Osteoblast (primary cell): Measurements from ENCODE around the gene LARP7. TPM values are rescaled to one million over a fixed set of nuclear protein-coding genes. Genes with fewer than 3 reads are reported as not detected.
A peak's percentile ranks its signal among the peaks of the same experiment; 100 is the strongest.

Experiments
- DNase-seq: peaks from one replicate; pipeline ENCODE4 v3.0.0; 2011; ENCODE audit warnings: low spot score, mixed read lengths; ENCODE audit not compliant: insufficient read length; ENCODE audit errors: missing footprints
- H2AFZ ChIP-seq: 2 replicates; pipeline ENCODE4 v1.6.0; 2011; ENCODE audit warnings: mild to moderate bottlenecking, low read length
- H3K27ac ChIP-seq: 2 replicates; pipeline ENCODE4 v1.5.1; 2011; ENCODE audit warnings: mild to moderate bottlenecking, low read depth, low read length, moderate library complexity
- H3K27me3 ChIP-seq: 2 replicates; pipeline ENCODE4 v1.6.0; 2012; ENCODE audit warnings: mild to moderate bottlenecking, control low read depth, inconsistent platforms, low read length, moderate library complexity; ENCODE audit not compliant: insufficient read depth
- H3K36me3 ChIP-seq: 2 replicates; pipeline ENCODE4 v1.5.1; 2011; ENCODE audit warnings: mild to moderate bottlenecking, low read length, control low read depth, moderate library complexity; ENCODE audit not compliant: insufficient read depth
- H3K4me1 ChIP-seq: 2 replicates; pipeline ENCODE4 v1.5.1; 2011; ENCODE audit warnings: mild to moderate bottlenecking, low read length, control low read depth, moderate library complexity; ENCODE audit not compliant: insufficient read depth
- H3K4me2 ChIP-seq: 2 replicates; pipeline ENCODE4 v1.6.0; 2011; ENCODE audit warnings: mild to moderate bottlenecking, low read length; ENCODE audit not compliant: insufficient read depth
- H3K4me3 ChIP-seq: fragments of 200-600 bp; sonication (generic); 3 replicates; pipeline ENCODE4 v1.5.1; 2012; ENCODE audit warnings: mild to moderate bottlenecking, low read length, inconsistent platforms; ENCODE audit not compliant: insufficient read depth
- H3K79me2 ChIP-seq: 2 replicates; pipeline ENCODE4 v1.6.0; 2012; ENCODE audit warnings: mild to moderate bottlenecking, low read length, control low read depth, inconsistent platforms; ENCODE audit not compliant: insufficient read depth
- H3K9me3 ChIP-seq: 2 replicates; pipeline ENCODE4 v1.5.1; 2011; ENCODE audit warnings: low read depth, low read length, control low read depth
- H4K20me1 ChIP-seq: 2 replicates; pipeline ENCODE4 v1.6.0; 2012; ENCODE audit warnings: mild to moderate bottlenecking, low read length, control low read depth; ENCODE audit not compliant: insufficient read depth
- total RNA-seq: library from RNA; depleted of rRNA; stranded (reverse); fragments of >200 nt; gene quantifications from 2 replicates; pipeline ENCODE4 v1.2.3, GENCODE V29; 2012
- TF ChIP-seq, protein P1 (sequence below): IDR thresholded peaks from 2 replicates; pipeline ENCODE4 v1.5.1; 2011; ENCODE audit warnings: mild to moderate bottlenecking, low read depth, low read length, moderate library complexity; ENCODE audit errors: extremely low read depth

The LARP7 gene
- total RNA-seq, 1 donor: 32.2 TPM

DNA sequence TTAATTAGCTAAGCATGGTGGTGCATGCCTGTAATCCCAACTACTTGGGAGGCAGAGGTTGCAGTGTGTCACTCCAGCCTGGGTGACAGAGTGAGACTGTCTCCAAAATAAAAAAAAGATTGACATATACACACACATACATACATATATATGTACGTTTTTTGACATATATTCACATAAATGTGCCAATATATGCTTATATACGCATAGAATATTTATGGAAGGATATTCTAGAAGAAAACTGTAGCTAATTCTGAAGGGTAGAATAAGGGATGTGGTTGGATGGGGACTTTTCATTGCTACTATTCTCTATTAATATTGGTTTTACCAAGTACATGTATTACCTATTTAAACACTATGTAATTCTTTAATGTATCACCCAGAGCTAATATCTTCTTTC, 20.0 kb upstream of the LARP7 start:
- Histone ChIP-seq H3K79me2 (no peaks in the 10 kb centered on the region), H3K27ac (no peak overlapping the region), H2AFZ (no peak overlapping the region), H3K4me3 (no peak overlapping the region), H3K4me2 (no peak overlapping the region), H3K4me1 (no peaks in the 10 kb centered on the region), H3K9me3 (no peaks in the 10 kb centered on the region), H4K20me1 (no peaks in the 10 kb centered on the region), H3K36me3 (no peaks in the 10 kb centered on the region), H3K27me3 (no peaks in the 10 kb centered on the region)
- TF ChIP-seq, protein P1, sequence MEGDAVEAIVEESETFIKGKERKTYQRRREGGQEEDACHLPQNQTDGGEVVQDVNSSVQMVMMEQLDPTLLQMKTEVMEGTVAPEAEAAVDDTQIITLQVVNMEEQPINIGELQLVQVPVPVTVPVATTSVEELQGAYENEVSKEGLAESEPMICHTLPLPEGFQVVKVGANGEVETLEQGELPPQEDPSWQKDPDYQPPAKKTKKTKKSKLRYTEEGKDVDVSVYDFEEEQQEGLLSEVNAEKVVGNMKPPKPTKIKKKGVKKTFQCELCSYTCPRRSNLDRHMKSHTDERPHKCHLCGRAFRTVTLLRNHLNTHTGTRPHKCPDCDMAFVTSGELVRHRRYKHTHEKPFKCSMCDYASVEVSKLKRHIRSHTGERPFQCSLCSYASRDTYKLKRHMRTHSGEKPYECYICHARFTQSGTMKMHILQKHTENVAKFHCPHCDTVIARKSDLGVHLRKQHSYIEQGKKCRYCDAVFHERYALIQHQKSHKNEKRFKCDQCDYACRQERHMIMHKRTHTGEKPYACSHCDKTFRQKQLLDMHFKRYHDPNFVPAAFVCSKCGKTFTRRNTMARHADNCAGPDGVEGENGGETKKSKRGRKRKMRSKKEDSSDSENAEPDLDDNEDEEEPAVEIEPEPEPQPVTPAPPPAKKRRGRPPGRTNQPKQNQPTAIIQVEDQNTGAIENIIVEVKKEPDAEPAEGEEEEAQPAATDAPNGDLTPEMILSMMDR: no peak
- no peak for DNase-seq

DNA sequence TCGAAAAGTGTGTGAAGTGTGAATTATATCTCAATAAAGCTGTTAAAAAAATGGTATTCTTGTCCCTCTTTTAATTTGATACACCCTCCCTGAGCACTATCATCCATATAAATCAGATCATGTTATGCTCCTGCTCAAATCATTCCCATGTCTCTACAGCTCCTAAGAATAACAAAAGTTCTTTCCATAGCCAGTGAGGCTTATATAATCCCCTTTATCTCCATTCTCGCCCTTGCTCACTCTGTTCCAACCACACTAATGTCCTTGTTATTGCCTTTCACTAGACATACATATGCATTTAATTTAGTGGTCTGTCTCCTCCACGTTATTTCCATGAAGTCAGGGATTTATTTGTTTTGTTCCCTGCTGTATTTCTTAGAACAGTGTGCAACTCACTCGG, 10.7 kb upstream of the LARP7 start:
- TF ChIP-seq, protein P1: no peak

DNA sequence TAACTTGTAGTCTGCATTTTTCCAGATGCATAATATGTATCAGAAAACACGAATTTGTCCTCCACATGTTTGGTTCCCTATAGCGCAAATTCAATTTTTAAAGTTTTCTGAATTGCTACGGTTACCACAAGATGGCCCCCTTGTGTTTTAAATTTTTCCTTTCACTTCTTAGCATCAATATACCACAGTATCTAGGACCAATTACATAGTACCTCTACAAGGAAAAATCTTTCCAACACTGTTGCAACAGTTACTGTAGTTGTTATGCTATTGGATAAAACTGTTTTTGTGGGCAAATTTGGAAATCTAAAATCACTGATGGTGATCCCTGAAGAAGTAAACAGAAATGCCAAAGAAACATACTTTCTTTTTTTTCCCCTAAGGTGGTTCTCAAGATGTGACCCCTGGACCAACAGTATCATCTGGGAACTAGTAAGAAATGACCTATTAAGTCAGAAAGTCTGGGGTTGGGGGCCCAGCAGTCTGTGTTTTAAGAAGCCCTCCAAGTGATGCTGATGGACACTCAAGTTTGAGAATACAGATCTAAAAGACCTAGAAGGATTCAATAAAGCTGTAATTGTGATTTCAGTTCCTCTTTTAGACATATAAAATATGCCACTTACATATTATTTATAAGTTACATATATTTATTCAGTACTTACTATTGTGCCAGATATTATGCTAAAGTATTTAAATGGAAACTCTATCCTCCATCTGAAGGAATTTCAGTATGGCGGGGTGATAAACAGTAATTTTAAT, 3.3 kb upstream of the LARP7 start:
- peak overlapping the region; percentile 89 for H2AFZ ChIP-seq
- H3K36me3 ChIP-seq: no peaks in the 10 kb centered on the region
- peak overlapping the region; percentile 9 for H3K4me3 ChIP-seq
- no peaks in the 10 kb centered on the region for H3K27me3 ChIP-seq
- peak overlapping the region; percentile 66 for H3K4me2 ChIP-seq
- no peaks in the 10 kb centered on the region for H3K9me3 ChIP-seq
- DNase-seq: peak; percentile 69
- H4K20me1 ChIP-seq: no peaks in the 10 kb centered on the region
- TF ChIP-seq, protein P1: peak; percentile 58
- peaks cover 33% of the 10 kb centered on the region for H3K79me2 ChIP-seq
- peak overlapping the region; percentile 32 for H3K27ac ChIP-seq
- peaks cover 20% of the 10 kb centered on the region for H3K4me1 ChIP-seq

More for the DNA sequence above, 10.7 kb upstream of the LARP7 start:
- no peaks in the 10 kb centered on the region for H4K20me1 ChIP-seq
- no peak overlapping the region for H2AFZ ChIP-seq
- DNase-seq: peak; percentile 3
- no peak overlapping the region for H3K4me3 ChIP-seq
- no peaks in the 10 kb centered on the region for H3K9me3 ChIP-seq
- no peaks in the 10 kb centered on the region for H3K4me1 ChIP-seq
- no peaks in the 10 kb centered on the region for H3K27me3 ChIP-seq
- H3K79me2 ChIP-seq: no peaks in the 10 kb centered on the region
- no peaks in the 10 kb centered on the region for H3K36me3 ChIP-seq
- H3K4me2 ChIP-seq: no peak overlapping the region
- H3K27ac ChIP-seq: no peak overlapping the region

DNA sequence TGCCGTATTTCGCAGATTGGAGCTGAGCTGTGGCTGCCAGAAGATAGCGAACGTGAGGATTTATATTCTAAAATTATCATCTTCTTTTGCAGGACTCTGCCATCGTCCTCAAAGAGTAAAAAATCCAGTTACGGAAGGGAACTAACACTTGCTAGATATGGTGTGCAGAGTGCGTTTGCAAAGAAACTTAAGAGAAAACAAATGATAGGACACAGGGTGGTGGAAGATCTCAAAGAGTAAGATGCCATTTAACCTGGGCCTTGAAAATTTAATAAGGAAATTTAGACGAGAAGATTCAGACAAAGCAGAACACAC, 566 bp downstream of the LARP7 start:
- DNase-seq: peak; percentile 35
- Histone ChIP-seq H3K36me3 (peaks cover 3% of the 10 kb centered on the region), H3K4me3 (peak overlapping the region; percentile 85), H2AFZ (peak overlapping the region; percentile 90), H3K27me3 (no peaks in the 10 kb centered on the region), H3K4me1 (peaks cover 22% of the 10 kb centered on the region), H3K4me2 (peak overlapping the region; percentile 86), H3K27ac (peak overlapping the region; percentile 97), H3K9me3 (no peaks in the 10 kb centered on the region), H4K20me1 (peaks cover 2% of the 10 kb centered on the region), H3K79me2 (peaks cover 66% of the 10 kb centered on the region)
- TF ChIP-seq, protein P1: no peak
